Stimulated activated CD4-positive, alpha-beta T cell treated with anti-CD3 and anti-CD28 coated beads, Interleukin-12 subunit alpha, Interleukin-12 subunit beta, amount 100 ng/mL, for 24 hours (primary cell): ENCODE measurements around the gene KCNQ5.

ENCODE experiments used
- DNase-seq, 2 experiments: peaks; one replicate each; pipeline ENCODE4 v3.0.0-alpha.2; 2020; ENCODE audit warnings: low read depth in 2 of 2

KCNQ5 gene

GRCh38 chr6:72676995-72677394, 55.1 kb downstream of the KCNQ5 start:
- no peak for DNase-seq

GRCh38 chr6:72677740-72678139, 55.9 kb downstream of the KCNQ5 start:
- no peak for DNase-seq

DNA sequence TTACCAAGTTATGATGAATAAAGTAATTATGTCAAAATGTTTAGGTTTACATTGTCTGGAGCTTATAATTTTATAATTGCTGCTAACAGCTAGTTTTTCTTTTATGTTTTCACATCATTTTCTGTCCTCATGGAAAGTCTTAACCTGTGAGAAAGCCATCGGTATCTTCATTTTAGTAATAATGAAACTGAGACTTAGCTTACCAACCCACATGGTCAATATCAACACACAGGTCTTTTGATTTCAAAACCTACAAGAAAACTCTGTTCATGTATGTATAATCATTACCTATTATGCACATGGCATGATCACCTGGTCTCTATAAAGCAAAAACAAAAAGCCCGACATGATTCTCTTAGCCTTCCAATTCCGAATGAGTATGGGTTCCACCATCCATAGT, 61.9 kb downstream of the KCNQ5 start:
- no peak for DNase-seq

GRCh38 chr6:72689107-72689954, 67.5 kb downstream of the KCNQ5 start:
- DNase-seq, result no peak

DNA sequence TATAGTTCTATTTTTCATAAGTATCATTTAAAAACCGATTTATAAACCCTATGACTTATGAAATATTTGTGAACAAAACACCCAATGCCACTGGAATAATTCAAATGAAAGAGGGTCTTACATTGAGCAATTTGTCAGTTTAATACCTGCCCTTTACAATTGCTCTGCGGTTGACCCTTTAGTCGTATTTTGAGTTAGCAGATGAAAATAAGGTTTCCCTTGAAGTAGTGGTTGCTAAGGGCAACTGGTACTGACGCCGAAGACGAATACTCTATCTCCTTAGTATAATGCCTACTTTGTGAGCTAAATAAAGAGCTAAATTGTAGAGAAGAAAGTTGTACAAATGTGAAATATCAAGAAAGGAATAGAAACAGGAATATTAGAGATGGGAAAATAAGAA, 69.4 kb downstream of the KCNQ5 start:
- no peak for DNase-seq

- no peak for DNase-seq
Measured at GRCh38 chr6:72696055-72696454, 74.2 kb downstream of the KCNQ5 start.

- DNase-seq, result no peak
Measured at GRCh38 chr6:72699159-72699558, 77.3 kb downstream of the KCNQ5 start.

GRCh38 chr6:72702421-72702820, 80.6 kb downstream of the KCNQ5 start:
- no peak for DNase-seq

- no peak for DNase-seq
Measured at GRCh38 chr6:72703093-72703492, 81.2 kb downstream of the KCNQ5 start.

DNA sequence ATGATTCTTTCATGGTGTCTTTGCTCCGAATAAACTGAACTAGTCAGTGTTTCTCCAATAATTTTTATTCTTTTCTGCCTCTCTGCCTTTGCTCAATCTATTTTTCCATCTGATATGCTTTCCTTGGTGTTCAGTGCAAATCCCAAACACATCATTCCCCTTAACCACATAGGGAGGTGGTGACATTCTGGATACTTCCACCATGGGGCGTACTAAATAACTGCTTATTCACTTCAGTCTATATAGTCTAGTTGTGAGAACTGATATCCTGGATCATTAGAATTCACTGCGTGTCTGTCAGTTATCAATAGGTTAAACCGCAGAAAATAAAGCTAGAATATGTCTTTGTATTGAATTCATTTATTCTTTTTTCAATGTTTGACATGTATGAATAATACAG, 83.1 kb downstream of the KCNQ5 start:
- DNase-seq, result no peak

GRCh38 chr6:72709431-72709830, 87.6 kb downstream of the KCNQ5 start:
- no peak for DNase-seq

DNA sequence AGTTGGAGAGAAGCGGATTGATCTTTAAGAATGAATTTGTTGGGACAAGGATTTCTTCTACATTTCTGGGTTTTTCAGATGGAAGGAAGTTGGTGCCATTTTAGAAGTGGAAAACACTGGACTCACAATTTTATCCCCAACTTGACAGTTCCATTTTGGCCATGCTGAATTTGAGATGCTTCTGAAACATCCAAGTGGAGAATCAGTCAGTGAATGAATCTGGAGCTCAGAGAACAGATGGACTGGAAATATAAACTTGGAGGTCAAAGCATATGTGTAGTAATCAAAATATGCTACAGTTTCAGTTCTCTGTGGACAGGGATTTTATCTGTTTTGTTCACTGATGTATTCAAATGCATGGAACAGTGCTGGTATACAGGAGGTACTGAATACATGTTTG, 89.9 kb downstream of the KCNQ5 start:
- no peak for DNase-seq

DNA sequence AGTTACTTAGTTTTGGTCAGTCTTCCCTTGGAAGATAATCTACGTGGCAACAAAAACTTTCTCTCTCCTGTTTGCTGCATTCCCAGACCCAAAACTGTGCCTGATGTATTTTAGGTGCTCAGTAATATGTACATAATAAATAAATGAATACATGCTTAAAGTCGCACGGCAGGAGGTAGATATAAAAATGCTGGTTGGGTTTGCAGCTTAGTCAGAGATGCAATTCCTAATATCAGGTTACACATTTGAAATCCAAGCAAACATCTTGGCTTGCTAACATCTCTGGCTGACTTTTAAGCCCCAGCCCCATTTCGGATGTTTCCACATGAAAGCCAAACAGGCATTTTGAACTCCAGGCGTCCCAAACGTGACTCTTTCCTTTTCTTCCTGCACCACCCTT, 91.0 kb downstream of the KCNQ5 start:
- DNase-seq, result no peak

DNA sequence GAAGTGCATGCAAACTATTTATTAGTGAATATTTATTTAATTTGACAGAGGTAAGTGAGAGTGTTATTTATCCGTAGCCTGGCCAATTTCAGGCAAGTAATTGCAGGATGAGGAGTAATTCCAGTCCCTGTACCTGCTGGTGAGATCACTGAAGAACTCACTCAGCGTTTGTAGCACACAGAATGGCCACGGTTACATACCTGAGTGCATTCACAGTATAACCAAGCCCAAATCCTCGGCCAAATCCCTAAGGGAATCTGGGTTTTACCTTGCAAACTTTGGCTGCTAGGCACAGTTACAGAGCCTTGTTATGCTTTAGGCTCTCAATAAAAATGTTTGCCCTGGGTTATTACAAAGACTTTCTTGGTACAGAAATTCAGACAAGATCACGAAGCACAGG, 93.3 kb downstream of the KCNQ5 start:
- DNase-seq, result no peak

DNA sequence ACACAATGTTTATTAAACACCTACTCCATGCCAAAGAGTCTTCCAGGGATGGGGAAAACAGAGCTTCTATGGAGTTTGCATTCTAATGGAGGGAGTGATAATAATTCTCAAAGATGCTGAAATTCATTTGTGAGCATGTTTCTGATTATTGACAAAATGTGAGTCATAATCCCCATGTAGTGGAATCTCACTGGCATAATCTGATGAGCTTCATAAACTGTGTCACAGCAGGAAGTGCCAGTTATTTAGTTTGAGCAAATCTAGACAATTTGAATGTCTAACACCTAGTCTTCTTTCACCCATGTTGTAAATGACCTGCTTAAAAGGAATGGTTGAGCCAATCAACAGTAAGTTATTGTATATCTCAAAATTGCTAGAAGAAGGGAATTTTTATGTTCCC, 95.1 kb downstream of the KCNQ5 start:
- no peak for DNase-seq

DNA sequence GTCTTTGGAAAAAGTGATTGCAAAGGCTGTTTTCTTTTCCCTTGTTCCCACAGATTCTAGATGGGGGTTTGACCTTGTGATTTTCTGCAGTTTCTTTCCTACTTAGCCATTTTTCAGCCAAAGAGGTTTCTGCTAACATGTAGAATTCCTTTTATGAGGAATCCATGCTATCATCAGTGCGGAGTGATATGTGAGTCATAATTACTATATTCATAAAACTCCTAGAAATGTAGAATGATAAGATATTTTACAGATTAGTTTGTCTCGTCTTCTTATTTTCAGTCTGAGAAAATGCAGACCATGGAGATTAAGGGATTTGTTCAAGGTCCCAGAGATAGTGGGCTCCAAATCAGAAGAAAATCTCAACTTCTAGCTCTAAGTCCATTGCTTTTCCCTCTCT, 98.6 kb downstream of the KCNQ5 start:
- no peak for DNase-seq

DNA sequence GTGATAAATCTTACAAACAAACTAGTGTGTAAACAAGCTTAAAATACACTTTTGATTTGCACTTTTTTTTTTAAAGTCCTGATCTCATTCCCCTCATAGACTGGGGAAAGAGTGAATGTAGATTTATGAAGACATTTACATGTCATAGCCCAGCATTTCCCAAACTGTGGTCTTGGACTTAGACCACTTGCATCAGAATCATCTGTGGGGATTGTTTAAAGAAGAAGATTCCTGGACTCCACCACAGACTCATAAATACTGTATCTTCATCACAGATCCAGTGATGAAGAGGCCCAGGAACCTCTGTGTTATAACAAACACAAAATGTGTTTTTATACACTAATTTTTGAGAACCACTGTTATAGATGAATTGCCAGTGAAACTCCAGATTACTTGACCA, 99.5 kb downstream of the KCNQ5 start:
- DNase-seq, result no peak

DNA sequence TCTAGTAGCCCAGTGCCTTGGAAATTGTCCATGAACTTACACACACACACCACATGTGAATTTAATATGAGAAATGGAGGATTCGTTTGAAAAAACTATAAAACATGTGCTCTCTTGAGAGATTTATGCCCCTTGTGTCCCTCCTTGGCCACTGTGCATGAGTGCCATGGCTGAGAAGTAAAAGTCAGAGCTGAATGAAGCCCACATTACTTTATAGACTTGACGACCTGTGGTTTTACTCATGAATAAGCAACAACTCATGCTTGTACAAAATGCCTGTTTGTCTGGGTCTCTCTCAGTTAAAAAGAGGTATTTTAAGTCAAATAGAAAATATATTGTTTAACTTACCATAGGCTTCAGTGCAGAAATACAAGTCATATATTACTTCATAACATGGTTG, 102.7 kb downstream of the KCNQ5 start:
- DNase-seq, result no peak

DNA sequence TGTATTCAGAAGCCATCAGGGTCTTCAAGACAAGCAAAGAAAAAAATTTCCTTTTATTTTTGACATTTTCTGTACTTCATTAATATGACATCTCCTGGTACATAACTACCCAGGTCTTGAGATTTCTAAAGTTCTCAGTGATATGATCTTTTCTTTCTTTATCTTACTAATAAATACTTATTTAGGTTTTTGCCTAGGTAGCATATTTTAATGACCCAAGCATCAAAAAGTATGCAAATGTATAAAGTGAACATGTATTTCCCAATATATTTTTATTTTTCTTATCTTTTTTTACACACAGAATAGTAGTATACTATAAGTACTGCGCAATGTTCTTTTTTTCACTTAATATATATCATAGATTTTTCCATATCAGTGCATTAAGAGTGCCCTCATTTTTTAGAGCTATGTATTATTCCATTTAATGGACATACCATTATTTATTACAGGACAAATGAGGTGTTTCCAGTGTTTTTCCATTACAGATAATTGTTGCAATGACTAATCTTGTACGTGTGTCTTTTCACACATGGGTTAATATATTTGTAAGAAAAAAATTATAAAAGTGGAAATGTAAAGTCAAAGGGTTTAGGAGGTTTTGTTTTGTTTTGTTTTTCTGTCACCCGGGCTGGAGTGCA, 107.0 kb downstream of the KCNQ5 start:
- DNase-seq, result no peak

DNA sequence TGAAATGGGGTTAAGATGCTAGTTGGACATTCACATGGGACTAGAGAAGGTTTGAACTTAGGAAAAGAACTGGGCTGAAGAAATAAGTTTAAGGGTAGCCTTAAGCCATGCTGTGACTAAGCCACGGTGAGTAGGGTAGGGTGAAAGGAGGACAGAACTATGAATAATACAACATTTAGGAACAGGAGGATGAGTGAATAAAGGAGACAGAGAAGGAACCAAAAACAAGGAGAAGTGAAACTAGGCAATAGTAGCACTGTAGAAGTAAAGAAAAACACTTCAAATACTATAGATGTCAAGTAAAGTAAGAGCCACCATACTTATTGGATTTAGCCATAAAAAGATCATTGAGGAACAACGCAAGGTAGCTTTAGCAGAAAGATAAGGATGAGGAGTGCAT, 111.2 kb downstream of the KCNQ5 start:
- no peak for DNase-seq

DNA sequence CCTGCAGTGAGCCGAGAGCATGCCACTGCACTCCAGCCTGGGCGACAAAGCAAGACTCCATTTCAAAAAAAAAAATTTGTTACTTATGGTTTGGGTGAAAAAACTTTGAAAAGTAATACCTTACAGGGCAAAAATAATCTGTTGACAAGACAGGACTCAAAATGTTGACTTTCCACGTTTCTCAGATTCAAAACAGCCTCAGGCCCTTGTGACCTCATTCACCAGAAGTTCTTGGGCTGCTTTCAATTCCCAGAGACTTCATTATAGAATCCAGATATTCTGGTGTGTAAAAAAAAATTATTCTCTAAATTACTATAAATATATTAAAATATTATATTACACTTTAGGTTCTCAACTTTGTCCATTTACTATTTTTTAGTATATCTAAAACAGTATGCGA, 116.2 kb downstream of the KCNQ5 start:
- no peak for DNase-seq

DNA sequence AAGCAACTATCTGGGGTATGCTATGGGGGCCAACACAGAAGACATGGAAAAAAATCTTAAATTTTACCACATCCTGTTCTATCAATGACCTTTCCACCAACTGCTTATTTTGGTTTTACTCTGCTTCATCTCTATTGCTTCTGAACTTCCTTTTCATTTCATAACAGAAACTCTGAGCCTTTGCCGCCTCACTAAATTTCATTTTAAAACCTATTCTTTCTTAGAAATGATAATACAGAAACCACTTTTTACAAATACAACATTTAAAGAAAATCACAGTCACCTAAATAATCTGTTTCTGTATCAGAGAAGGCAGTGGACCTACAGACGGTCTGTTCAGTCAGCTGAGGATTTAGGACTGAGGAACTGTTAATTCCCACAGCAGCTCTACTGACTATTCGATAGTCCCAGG, 117.5 kb downstream of the KCNQ5 start:
- no peak for DNase-seq

GRCh38 chr6:72740135-72740534, 118.3 kb downstream of the KCNQ5 start:
- DNase-seq, result no peak

DNA sequence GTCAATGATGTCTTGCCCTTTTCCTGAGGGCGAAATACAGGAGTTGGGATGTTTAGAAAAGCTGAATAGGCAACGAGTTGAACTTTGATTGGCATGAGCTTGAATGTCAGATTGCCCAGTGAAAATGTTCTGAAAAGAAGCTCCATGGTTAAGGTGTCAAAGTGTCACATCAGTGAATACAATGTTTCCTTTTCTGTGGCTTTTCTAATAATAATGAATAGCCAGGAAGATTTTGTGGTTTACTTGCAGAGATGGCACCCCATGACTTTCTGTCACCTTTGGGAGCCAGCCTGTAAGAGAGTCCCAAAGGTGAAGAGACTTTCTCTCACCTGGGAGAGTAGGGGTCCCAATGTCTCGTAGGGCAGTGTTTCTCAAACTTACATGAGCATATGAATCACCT, 119.2 kb downstream of the KCNQ5 start:
- no peak for DNase-seq
